GM13976 (cell line): ENCODE measurements around the gene PYY.
"Not testable (repeated sequence)": the region's sequence is repeated elsewhere in the genome, so short reads cannot be mapped to it uniquely, and the experiment has no call there.

ENCODE experiments used
- DNase-seq: peaks from one replicate; pipeline ENCODE4 v3.0.0; 2012; ENCODE audit warnings: low spot score
- in situ Hi-C: fragments of 300-500 bp; cut with MboI; formaldehyde crosslinking; loops from one replicate; pipeline ENCODE4 v1.12.0; 2022; ENCODE audit warnings: low sequenced_read_pairs, mixed read lengths, inconsistent platforms; ENCODE audit not compliant: unreplicated experiment
- TF ChIP-seq, protein P1 (sequence below): IDR thresholded peaks from 2 replicates; pipeline ENCODE4 v1.5.1; 2012; ENCODE audit warnings: borderline replicate concordance, mild to moderate bottlenecking; ENCODE audit not compliant: insufficient read depth; ENCODE audit errors: extremely low read depth, missing control alignments, control extremely low read depth

Gene PYY

DNA sequence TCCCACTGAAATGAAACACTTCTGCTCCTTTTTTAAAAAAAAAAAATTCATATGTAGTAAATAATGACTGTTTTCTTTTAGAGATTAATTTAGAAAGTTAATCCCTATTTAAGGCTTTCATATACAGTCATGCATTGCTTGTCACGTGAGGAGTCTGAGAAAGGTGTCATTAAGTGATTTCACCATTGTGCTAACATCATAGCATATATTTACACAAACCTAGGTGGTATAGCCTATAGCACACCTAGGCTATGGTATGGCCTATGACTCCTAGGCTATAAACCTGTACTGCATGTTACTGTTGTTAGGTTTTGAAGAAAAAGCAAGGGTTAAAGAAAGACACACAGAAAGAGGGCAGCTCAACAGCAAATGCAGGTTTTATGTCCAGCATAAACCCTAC, 25.1 kb downstream of the PYY start:
- TF ChIP-seq, protein P1, sequence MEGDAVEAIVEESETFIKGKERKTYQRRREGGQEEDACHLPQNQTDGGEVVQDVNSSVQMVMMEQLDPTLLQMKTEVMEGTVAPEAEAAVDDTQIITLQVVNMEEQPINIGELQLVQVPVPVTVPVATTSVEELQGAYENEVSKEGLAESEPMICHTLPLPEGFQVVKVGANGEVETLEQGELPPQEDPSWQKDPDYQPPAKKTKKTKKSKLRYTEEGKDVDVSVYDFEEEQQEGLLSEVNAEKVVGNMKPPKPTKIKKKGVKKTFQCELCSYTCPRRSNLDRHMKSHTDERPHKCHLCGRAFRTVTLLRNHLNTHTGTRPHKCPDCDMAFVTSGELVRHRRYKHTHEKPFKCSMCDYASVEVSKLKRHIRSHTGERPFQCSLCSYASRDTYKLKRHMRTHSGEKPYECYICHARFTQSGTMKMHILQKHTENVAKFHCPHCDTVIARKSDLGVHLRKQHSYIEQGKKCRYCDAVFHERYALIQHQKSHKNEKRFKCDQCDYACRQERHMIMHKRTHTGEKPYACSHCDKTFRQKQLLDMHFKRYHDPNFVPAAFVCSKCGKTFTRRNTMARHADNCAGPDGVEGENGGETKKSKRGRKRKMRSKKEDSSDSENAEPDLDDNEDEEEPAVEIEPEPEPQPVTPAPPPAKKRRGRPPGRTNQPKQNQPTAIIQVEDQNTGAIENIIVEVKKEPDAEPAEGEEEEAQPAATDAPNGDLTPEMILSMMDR: no peak
- in situ Hi-C loops: loop anchor here (25.0 kb wide), 1 partner anchor 234 kb away; the partner anchor contains the start of gene ASB16
- DNase-seq: no peak

DNA sequence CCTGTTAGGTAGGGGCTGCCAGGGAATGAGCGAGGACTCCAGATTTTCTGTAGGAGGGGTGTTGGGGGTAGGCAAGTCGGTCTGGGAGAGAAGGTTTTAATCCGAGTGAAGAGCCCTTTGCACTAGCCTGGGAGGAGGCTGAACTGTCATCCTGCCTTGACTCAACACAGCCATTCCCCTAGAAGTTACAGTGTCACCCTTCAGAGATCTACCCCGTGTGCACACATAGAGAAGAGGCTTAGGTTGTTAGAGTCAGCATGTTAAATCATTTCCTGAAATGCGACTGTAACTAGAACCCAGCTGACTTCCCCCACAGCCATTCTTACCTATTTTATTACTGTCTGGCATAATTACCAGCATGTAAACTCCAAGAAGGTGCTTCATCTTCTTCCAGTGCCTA, 25.8 kb downstream of the PYY start:
- not testable (repeated sequence) for DNase-seq
- in situ Hi-C loops: loop anchor here (25.0 kb wide), 1 partner anchor 234 kb away; the partner anchor contains the start of gene ASB16

DNA sequence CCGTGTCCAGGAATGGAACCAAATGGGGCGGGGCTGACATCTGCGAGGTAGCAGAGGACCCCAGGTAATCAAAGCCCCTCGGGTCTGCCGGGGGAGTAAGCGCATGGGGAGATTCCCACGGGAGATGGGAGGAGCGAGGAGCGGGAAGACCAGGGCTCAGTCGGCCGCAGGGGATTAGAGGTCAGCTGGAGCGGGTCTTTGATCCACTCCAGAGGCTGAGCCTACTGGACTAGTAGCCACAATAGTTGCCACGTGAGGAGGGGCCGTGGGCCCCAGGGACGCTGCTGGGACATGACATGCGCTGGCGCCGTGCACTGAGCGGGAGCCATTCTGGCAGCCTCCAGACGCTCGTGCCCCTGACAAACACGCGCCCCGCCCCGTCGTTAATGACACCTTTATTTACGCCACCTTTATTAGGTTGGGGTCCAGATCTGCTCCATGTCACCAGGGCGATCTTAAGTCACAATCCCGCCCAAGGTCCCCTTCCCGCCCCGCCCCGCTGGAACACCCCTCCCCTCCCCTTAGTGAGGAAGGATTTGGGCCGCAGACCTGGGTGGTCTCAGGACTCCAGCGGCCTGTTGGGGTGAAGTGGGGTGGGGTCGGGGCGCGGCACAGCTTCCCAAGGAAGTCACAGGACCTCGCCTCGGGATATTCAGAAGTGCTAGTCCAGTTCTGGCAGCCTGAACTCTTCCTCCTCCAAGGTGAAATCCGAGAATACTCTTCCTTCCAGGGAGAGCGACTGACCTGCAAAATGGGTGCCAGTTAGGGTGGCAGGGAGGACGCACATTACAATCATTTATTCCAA, 26.5 kb downstream of the PYY start:
- in situ Hi-C loops: loop anchor here (25.0 kb wide), 1 partner anchor 235 kb away; the partner anchor contains the start of gene ASB16
- DNase-seq: no peak
- TF ChIP-seq, protein P1: no peak

DNA sequence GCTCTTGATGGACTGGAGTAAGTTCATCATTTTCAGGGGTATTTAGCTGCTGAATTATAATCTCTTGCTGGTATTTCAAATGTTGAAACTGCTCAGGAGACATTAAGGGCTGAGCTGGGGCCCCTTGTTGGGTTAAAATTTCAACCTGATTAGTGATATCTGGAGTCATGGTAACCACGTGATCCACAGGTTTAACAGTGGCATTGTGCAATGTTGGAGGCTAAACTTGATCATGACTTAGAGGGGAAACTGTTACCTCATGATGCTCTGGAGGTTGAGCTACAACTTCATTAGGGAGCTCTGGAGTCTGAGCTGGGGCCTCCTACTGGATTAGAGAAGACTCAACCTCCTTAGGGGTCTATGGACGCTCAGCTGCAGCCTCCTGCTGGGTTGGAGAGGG, 29.2 kb downstream of the PYY start:
- DNase-seq: no peak
- TF ChIP-seq, protein P1: no peak
- in situ Hi-C loops: no loop called here

DNA sequence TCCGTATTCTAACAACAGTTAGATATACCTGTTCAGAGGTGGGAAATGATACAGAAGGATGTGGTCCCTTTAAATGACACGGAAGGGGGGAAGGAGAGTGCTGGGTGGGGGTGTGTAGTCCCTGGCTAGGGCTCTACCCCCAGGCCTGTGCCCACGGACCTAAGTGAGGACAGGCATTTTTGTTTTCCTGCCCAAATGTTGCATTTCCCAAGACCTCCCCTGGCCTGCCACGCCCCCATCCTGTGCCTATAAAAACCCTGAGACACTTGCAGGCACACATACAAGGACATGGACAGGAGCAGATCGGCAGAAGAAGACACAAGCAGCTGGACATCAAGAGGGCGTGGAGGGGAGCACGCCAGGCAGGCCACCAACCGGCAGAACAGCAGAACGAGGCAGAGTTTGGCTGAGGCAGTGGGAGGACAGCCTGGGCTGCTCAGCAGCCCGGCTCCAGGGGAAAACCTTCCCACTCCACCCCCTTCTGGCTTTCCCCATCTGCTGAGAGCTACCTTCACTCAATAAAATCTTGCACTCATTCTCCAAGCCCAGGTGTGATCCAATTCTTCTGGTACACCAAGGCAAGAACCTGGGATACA, 33.1 kb downstream of the PYY start:
- TF ChIP-seq, protein P1: no peak
- DNase-seq: no peak
- in situ Hi-C loops: no loop called here

DNA sequence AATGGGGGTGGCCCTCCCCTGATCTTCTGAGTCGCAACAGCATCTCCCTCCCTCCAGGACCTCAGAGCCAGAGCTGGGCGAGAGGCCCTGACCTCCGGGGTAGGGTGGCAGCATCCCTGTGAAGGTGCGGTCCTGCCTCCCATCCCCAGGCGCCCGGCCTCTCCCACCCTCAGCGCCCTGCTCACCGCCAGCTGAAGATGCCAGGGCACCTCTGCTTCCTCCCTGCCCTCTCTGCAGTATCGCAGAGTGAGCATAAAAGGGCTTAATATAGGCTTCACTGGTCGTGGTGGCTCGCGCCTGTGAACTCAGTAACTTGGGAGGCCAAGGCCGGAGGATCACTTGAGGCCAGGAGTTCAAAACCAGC, 35.7 kb downstream of the PYY start:
- DNase-seq: no peak
- TF ChIP-seq, protein P1: no peak
- in situ Hi-C loops: no loop called here
